Ovary (tissue), 9 donors: ENCODE measurements around the gene IGSF9B. TPM values are rescaled to one million over a fixed set of nuclear protein-coding genes. Genes with fewer than 3 reads are reported as not detected.

ENCODE experiments used
- DNase-seq, 5 donors: peaks; one replicate each; pipeline ENCODE4 v3.0.0-alpha.2; 2019 to 2020
- H3K27ac ChIP-seq, 2 donors: fragments of 200-600 bp; one replicate each; pipeline versions ENCODE4 v1.5.1 to v1.8.0; 2019 to 2022
- H3K27me3 ChIP-seq: fragments of 200-600 bp; one replicate; pipeline ENCODE4 v1.8.0; 2022
- H3K36me3 ChIP-seq: fragments of 200-600 bp; sonication (generic); one replicate; pipeline ENCODE4 v1.5.1; 2019
- H3K4me1 ChIP-seq: one replicate; pipeline ENCODE4 v1.8.1; 2013; ENCODE audit warnings: mild to moderate bottlenecking, moderate library complexity; ENCODE audit not compliant: insufficient read depth
- H3K4me3 ChIP-seq: fragments of 200-600 bp; sonication (generic); one replicate; pipeline ENCODE4 v1.5.1; 2017
- H3K9me3 ChIP-seq, 2 donors: fragments of 200-600 bp in 1 of 2; sonication (generic) in 1 of 2; one replicate each; pipeline versions ENCODE4 v1.5.1 to v1.8.1; 2013 to 2019; ENCODE audit warnings: mild to moderate bottlenecking in 1 of 2, moderate library complexity in 1 of 2
- EP300 ChIP-seq: sonication (generic); formaldehyde crosslinking; IDR thresholded peaks from one replicate; pipeline ENCODE4 v1.6.1; 2017; ENCODE audit warnings: antibody characterized with exemption
- POLR2A ChIP-seq: fragments of 450-650 bp; IDR thresholded peaks from one replicate; pipeline ENCODE4 v1.6.1; 2017; ENCODE audit warnings: antibody characterized with exemption, mild to moderate bottlenecking, moderate library complexity
- WGBS, 3 donors: extraction: QIAGEN DNeasy Blood & Tissue Kit in 1 of 3; methylation state at CpG; one replicate each; pipeline versions ENCODE4 v1.1.5 to v1.1.7; 2013 to 2017; 5-methylcytosine and 5-hydroxymethylcytosine counted together
- intact Hi-C, 4 donors: fragments of 100-400 bp; cut with DNase I; formaldehyde crosslinking; loops; one replicate each; pipeline versions ENCODE4 v1.11.0 to v1.15.1; 2022 to 2023
- polyA plus RNA-seq, 2 donors: library from polyadenylated mRNA; stranded (reverse); fragments of 200-250 nt in 1 of 2; fragments of 350-450 nt in 1 of 2; fragmentation: Illumina TruSeq in 1 of 2; extraction: RNeasy Lipid Tissue Mini Kit (QIAGEN cat#74804) in 1 of 2; gene quantifications; one replicate each; pipeline ENCODE4 v1.2.3, GENCODE V29; 2013 to 2014
- total RNA-seq, 7 donors: library from RNA; depleted of rRNA in 2 of 7; stranded (reverse); fragments of >200 nt in 2 of 7; fragmentation: NEBNext Ultra II Directional in 3 of 7; extraction: Animal tissue kit (Norgen Biotek cat#: 25700) in 3 of 7; gene quantifications; one replicate each; pipeline versions ENCODE4 v1.1.0 to v1.2.4, GENCODE V29; 2016 to 2023
- TF ChIP-seq, protein P1 (sequence below), 3 donors: fragments of 450-650 bp in 2 of 3; fragments of 200-600 bp in 1 of 3; IDR thresholded peaks; one replicate each; pipeline versions ENCODE4 v1.5.1 to v1.8.0; 2016 to 2022; ENCODE audit warnings: antibody characterized with exemption in 3 of 3, mild to moderate bottlenecking in 1 of 3
- donor health status: DM: no; HTN: no; CAD: no; lungs with moderate emphysema.
- donor health status: DM: no; HTN: no; CAD: no.
- donor health status: Bipolar disorder and iron deficiency.
- donor health status: DM: yes; HTN: yes; CAD: no.
- donor health status: DM: no; HTN: no; CAD: no.
- donor health status: DM: yes; HTN: yes; CAD: no.

Gene IGSF9B
- total and polyA plus RNA-seq, 9 donors: 0.48 to 15.4 (median 4.7) TPM

GRCh38 chr11:133903875-133904817, 52.6 kb downstream of the IGSF9B start:
- 83 to 89% (median 86%) methylated on average over 8 of the region's 8 CpGs for WGBS, 3 donors
- intact Hi-C loops: no loop called here
- Histone ChIP-seq H3K27me3 (no peaks in the 10 kb centered on the region), H3K4me1 (no peaks in the 10 kb centered on the region), H3K4me3 (no peak overlapping the region), H3K36me3 (no peaks in the 10 kb centered on the region), H3K27ac (no peak overlapping the region), H3K9me3 (no peaks in the 10 kb centered on the region)
- no peak for DNase-seq
- TF ChIP-seq POLR2A (no peak), EP300 (no peak)
- TF ChIP-seq, protein P1, sequence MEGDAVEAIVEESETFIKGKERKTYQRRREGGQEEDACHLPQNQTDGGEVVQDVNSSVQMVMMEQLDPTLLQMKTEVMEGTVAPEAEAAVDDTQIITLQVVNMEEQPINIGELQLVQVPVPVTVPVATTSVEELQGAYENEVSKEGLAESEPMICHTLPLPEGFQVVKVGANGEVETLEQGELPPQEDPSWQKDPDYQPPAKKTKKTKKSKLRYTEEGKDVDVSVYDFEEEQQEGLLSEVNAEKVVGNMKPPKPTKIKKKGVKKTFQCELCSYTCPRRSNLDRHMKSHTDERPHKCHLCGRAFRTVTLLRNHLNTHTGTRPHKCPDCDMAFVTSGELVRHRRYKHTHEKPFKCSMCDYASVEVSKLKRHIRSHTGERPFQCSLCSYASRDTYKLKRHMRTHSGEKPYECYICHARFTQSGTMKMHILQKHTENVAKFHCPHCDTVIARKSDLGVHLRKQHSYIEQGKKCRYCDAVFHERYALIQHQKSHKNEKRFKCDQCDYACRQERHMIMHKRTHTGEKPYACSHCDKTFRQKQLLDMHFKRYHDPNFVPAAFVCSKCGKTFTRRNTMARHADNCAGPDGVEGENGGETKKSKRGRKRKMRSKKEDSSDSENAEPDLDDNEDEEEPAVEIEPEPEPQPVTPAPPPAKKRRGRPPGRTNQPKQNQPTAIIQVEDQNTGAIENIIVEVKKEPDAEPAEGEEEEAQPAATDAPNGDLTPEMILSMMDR (IDR thresholded peaks at IDR 0.05): no peak

- Histone ChIP-seq H3K4me3 (no peak overlapping the region), H3K36me3 (no peaks in the 10 kb centered on the region), H3K27me3 (no peaks in the 10 kb centered on the region), H3K4me1 (no peaks in the 10 kb centered on the region), H3K9me3 (no peaks in the 10 kb centered on the region), H3K27ac (no peak overlapping the region)
- intact Hi-C loops: no loop called here
- DNase-seq: no peak
- no peak for TF ChIP-seq POLR2A
- no peak for TF ChIP-seq EP300
- TF ChIP-seq, protein P1 (IDR thresholded peaks at IDR 0.05): no peak
- WGBS, 3 donors: 89 to 92% (median 91%) methylated on average over 13 of the region's 13 CpGs
Measured at GRCh38 chr11:133903056-133903455, 53.7 kb downstream of the IGSF9B start.

DNA sequence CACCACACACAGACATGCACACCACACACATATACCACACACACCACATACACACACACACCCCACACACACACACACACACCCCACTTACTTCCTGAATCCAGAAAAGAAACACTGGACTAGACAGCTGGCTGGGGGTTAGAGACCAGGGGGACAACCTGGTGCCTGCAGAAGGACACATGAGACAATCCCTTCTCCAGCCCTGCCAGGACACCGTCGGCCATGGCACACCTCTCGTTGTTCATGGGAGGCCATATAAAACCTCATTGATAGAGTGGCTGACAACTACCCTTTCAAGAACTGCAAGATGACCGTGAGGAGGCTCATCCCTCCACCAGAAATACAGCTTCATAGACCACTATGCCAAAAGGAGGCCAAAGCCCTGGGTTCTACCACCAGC, 54.3 kb downstream of the IGSF9B start:
- Histone ChIP-seq H3K9me3 (no peaks in the 10 kb centered on the region), H3K27ac (no peak overlapping the region), H3K36me3 (no peaks in the 10 kb centered on the region), H3K4me3 (no peak overlapping the region), H3K4me1 (no peaks in the 10 kb centered on the region), H3K27me3 (no peaks in the 10 kb centered on the region)
- TF ChIP-seq EP300: no peak
- TF ChIP-seq, protein P1 (IDR thresholded peaks at IDR 0.05): no peak
- no peak for TF ChIP-seq POLR2A
- WGBS, 3 donors: 85 to 91% (median 88%) methylated on average over 4 of the region's 4 CpGs
- DNase-seq: no peak
- intact Hi-C loops: no loop called here

DNA sequence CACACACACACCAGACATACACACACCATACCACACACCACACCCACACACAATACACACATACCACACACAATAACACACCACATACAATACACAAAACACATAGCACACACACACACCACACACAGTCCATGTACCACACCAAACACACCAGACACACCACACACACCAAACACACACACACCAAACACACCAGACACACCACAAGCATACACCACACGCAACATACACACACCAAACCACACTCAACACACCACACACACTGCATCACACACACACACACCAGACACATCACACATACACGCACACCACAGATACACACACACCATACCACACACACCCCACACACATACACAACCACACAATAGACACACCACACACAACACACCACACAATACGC, 54.8 kb downstream of the IGSF9B start:
- Histone ChIP-seq H3K4me3 (no peak overlapping the region), H3K27ac (no peak overlapping the region), H3K27me3 (no peaks in the 10 kb centered on the region), H3K9me3 (no peaks in the 10 kb centered on the region), H3K4me1 (no peaks in the 10 kb centered on the region), H3K36me3 (no peaks in the 10 kb centered on the region)
- 93 to 97% (median 95%) methylated on average over 3 of the region's 3 CpGs for WGBS, 3 donors
- intact Hi-C loops: no loop called here
- no peak for DNase-seq
- TF ChIP-seq POLR2A: no peak
- TF ChIP-seq, protein P1 (IDR thresholded peaks at IDR 0.05): no peak
- TF ChIP-seq EP300: no peak
